Testis (tissue), 3 donors: ENCODE data around the gene GABRB2. TPM values are rescaled to one million over a fixed set of nuclear protein-coding genes. Genes with fewer than 3 reads are reported as not detected.
"Not testable (repeated sequence)": the region's sequence is repeated elsewhere in the genome, so short reads cannot be mapped to it uniquely, and the experiment has no call there.

Experiments
- DNase-seq: peaks from one replicate; pipeline ENCODE4 v3.0.0-alpha.2; 2019
- H3K27ac ChIP-seq, 2 donors: fragments of 200-600 bp; sonication (generic); one replicate each; pipeline ENCODE4 v1.5.1; 2019
- H3K27me3 ChIP-seq: fragments of 200-600 bp; sonication (generic); one replicate; pipeline ENCODE4 v1.5.1; 2019
- H3K36me3 ChIP-seq: fragments of 200-600 bp; sonication (generic); one replicate; pipeline ENCODE4 v1.5.1; 2017; ENCODE audit warnings: low read depth; ENCODE audit errors: missing control alignments
- H3K4me1 ChIP-seq: fragments of 200-600 bp; sonication (generic); one replicate; pipeline ENCODE4 v1.5.1; 2019
- H3K4me3 ChIP-seq, 2 donors: fragments of 200-600 bp; sonication (generic); one replicate each; pipeline ENCODE4 v1.5.1; 2017 to 2019
- H3K9me3 ChIP-seq: fragments of 200-600 bp; sonication (generic); one replicate; pipeline ENCODE4 v1.5.1; 2017
- POLR2A ChIP-seq: fragments of 450-650 bp; IDR thresholded peaks from one replicate; pipeline ENCODE4 v1.6.1; 2017; ENCODE audit warnings: antibody characterized with exemption, mild to moderate bottlenecking, moderate library complexity
- WGBS, 2 donors: methylation state at CpG; one replicate each; pipeline ENCODE4 v1.1.5; 2018; 5-methylcytosine and 5-hydroxymethylcytosine counted together
- intact Hi-C: fragments of 100-400 bp; cut with DNase I; formaldehyde crosslinking; loops from one replicate; pipeline ENCODE4 v1.15.1; 2023; ENCODE audit warnings: low total_unique reads
- polyA plus RNA-seq: library from polyadenylated mRNA; stranded (reverse); fragments of 350-450 nt; fragmentation: Illumina TruSeq; extraction: RNeasy Lipid Tissue Mini Kit (QIAGEN cat#74804); gene quantifications from one replicate; pipeline ENCODE4 v1.2.3, GENCODE V29; 2014; ENCODE audit warnings: low read depth, low replicate concordance; ENCODE audit not compliant: insufficient read depth
- total RNA-seq, 2 donors: library from RNA; depleted of rRNA; stranded (reverse); fragments of >200 nt; gene quantifications; one replicate each; pipeline ENCODE4 v1.2.3, GENCODE V29; 2016
- TF ChIP-seq, protein P1 (sequence below), 3 experiments: fragments of 450-650 bp in 2 of 3; fragments of 200-600 bp in 1 of 3; sonication (generic) in 1 of 3; IDR thresholded peaks; one replicate each; pipeline ENCODE4 v1.5.1; 2016 to 2019; ENCODE audit warnings: antibody characterized with exemption in 3 of 3, mild to moderate bottlenecking in 2 of 3, moderate library complexity in 1 of 3

The GABRB2 gene
- total and polyA plus RNA-seq, 3 donors from 2014 or later, result 1.3 to 4.7 (median 4.0) TPM

DNA sequence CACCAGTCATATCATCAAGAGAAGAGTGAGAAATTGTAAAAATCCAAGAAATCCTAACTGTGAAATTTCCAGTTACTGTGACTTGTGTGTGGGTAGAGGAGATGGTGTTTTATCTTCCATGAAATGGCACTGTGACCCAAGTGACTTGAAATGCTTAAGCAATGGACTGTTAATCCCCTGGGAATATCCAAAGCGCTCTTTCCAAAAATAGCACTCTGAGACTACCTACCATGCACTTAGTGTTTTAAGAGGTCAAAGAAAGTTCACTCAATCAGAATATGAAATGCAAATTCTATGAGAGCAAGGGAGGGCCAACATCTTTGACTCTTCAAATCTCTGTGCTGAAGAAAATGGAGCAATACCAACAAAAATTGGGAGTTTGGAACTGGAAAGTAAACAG lies 244.0 kb downstream of the GABRB2 start:
- H3K4me1 ChIP-seq, result no peaks in the 10 kb centered on the region
- no peaks in the 10 kb centered on the region for H3K36me3 ChIP-seq
- TF ChIP-seq, protein P1, sequence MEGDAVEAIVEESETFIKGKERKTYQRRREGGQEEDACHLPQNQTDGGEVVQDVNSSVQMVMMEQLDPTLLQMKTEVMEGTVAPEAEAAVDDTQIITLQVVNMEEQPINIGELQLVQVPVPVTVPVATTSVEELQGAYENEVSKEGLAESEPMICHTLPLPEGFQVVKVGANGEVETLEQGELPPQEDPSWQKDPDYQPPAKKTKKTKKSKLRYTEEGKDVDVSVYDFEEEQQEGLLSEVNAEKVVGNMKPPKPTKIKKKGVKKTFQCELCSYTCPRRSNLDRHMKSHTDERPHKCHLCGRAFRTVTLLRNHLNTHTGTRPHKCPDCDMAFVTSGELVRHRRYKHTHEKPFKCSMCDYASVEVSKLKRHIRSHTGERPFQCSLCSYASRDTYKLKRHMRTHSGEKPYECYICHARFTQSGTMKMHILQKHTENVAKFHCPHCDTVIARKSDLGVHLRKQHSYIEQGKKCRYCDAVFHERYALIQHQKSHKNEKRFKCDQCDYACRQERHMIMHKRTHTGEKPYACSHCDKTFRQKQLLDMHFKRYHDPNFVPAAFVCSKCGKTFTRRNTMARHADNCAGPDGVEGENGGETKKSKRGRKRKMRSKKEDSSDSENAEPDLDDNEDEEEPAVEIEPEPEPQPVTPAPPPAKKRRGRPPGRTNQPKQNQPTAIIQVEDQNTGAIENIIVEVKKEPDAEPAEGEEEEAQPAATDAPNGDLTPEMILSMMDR (IDR thresholded peaks at IDR 0.05), result no peak
- TF ChIP-seq POLR2A, result no peak
- no peak for DNase-seq
- H3K4me3 ChIP-seq, result no peak overlapping the region
- H3K27me3 ChIP-seq, result no peaks in the 10 kb centered on the region
- H3K27ac ChIP-seq, result no peak overlapping the region
- H3K9me3 ChIP-seq, result no peaks in the 10 kb centered on the region
- 54 to 70% methylated on average over 1 of the region's 1 CpG for WGBS, 2 donors
- intact Hi-C loops, result no loop called here

DNA sequence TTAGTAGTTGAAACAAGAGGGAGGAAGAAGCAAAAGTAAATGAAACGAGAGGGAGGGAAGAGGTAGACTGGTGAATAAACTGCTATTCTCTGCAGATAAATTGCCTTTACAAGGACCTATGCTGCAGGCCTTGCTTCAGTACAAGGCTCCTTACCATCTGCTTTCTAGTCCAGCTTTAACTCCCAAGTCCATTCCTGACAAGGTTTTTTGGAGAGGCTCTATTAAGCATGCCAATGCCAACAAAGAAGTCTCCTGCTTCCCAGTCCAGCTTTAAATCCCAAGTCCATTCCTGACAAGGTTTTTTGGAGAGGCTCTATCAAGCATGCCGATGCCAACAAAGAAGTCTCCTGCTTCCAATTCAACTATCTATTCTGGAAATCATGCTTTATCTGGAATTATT lies 244.9 kb downstream of the GABRB2 start:
- 83 to 89% methylated on average over 2 of the region's 2 CpGs for WGBS, 2 donors
- Histone ChIP-seq H3K27ac (no peak overlapping the region), H3K27me3 (no peaks in the 10 kb centered on the region), H3K36me3 (no peaks in the 10 kb centered on the region), H3K9me3 (no peaks in the 10 kb centered on the region), H3K4me1 (no peaks in the 10 kb centered on the region), H3K4me3 (no peak overlapping the region)
- intact Hi-C loops, result no loop called here
- no peak for TF ChIP-seq POLR2A
- TF ChIP-seq, protein P1 (IDR thresholded peaks at IDR 0.05), result no peak
- no peak for DNase-seq

DNA sequence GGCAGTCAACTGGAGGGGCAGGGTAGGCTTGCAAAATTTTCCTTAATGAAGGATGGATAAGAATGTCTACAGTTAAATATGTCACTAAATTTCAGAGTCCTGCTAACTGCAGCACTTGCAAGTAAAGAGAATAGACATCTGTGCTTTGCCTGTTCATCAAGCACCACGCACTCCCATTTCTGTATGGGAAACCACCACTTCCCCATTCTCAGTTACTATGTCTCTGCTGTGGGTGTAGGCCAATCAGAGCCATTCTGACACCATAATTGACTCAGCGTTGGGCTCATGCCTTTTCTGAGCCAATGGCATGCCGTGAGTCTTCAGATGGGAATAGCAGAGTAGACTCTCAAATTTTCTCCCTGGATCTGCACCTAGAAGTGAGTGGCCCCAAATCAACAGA lies 247.5 kb downstream of the GABRB2 start:
- 81 to 92% methylated on average over 3 of the region's 3 CpGs for WGBS, 2 donors
- H3K4me3 ChIP-seq, result no peak overlapping the region
- no peaks in the 10 kb centered on the region for H3K9me3 ChIP-seq
- H3K36me3 ChIP-seq, result no peaks in the 10 kb centered on the region
- no peaks in the 10 kb centered on the region for H3K27me3 ChIP-seq
- no peak overlapping the region for H3K27ac ChIP-seq
- intact Hi-C loops, result no loop called here
- TF ChIP-seq, protein P1 (IDR thresholded peaks at IDR 0.05), result no peak
- TF ChIP-seq POLR2A, result no peak
- no peak for DNase-seq
- no peaks in the 10 kb centered on the region for H3K4me1 ChIP-seq

DNA sequence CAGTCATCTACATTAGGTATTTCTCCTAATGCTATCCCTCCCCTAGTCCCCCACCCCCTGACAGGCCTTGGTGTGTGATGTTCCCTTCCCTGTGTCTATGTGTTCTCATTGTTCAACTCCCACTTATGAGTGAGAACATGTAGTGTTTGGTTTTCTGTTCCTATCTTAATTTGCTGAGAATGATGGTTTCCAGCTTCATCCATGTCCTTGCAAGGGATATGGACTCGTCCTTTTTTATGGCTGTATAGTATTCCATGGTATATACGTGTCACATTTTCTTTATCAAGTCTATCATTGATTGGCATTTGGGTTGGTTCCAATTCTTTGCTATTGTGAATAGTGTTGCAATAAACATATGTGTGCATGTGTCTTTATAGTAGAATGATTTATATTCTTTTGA lies 249.1 kb downstream of the GABRB2 start:
- DNase-seq, H3K9me3 ChIP-seq, intact Hi-C loops: not testable (repeated sequence)

DNA sequence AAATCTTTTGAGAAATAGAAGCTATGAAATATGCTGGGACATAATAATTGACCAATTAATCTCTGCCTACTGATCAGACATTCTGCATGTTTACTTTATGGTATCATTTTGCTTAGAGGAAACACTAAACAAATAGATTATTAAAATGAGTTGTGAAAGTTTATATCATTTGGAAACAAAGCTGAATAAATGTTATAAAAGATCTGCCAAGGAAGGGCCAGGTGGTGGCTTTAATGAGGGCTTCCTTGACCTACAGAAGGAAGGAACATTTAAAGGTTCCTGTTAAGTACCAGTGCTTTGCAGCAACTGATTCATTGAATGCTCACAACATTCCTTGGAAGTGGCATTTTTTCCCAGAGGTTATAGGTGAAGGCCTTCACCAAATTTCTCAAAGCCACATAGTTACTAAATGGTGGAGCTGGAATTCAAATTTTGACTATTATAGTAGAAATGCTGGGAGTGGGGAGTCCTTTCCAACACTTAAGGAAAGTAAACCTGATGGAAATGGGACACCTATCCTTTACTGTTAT lies 250.7 kb downstream of the GABRB2 start:
- intact Hi-C loops, result no loop called here
- no peak overlapping the region for H3K27ac ChIP-seq
- H3K27me3 ChIP-seq, result no peaks in the 10 kb centered on the region
- no peaks in the 10 kb centered on the region for H3K9me3 ChIP-seq
- H3K4me1 ChIP-seq, result no peaks in the 10 kb centered on the region
- no peak overlapping the region for H3K4me3 ChIP-seq
- TF ChIP-seq POLR2A, result no peak
- TF ChIP-seq, protein P1 (IDR thresholded peaks at IDR 0.05), result no peak
- DNase-seq, result no peak
- no peaks in the 10 kb centered on the region for H3K36me3 ChIP-seq

More for the DNA sequence above, 249.1 kb downstream of the GABRB2 start:
- H3K4me3 ChIP-seq, H3K27ac ChIP-seq, H3K27me3 ChIP-seq, H3K4me1 ChIP-seq, H3K36me3 ChIP-seq: not testable (repeated sequence)
- 80 to 89% methylated on average over 2 of the region's 2 CpGs for WGBS, 2 donors
